HG03135 (cell line): Measurements from ENCODE around the gene INKA2.

Experiments
- ATAC-seq: cut with Tn5 transposase; IDR thresholded peaks from one replicate; pipeline ENCODE4 v1.9.1; 2021; ENCODE audit warnings: mild to moderate bottlenecking, moderate library complexity; ENCODE audit not compliant: unreplicated experiment

Gene INKA2

DNA sequence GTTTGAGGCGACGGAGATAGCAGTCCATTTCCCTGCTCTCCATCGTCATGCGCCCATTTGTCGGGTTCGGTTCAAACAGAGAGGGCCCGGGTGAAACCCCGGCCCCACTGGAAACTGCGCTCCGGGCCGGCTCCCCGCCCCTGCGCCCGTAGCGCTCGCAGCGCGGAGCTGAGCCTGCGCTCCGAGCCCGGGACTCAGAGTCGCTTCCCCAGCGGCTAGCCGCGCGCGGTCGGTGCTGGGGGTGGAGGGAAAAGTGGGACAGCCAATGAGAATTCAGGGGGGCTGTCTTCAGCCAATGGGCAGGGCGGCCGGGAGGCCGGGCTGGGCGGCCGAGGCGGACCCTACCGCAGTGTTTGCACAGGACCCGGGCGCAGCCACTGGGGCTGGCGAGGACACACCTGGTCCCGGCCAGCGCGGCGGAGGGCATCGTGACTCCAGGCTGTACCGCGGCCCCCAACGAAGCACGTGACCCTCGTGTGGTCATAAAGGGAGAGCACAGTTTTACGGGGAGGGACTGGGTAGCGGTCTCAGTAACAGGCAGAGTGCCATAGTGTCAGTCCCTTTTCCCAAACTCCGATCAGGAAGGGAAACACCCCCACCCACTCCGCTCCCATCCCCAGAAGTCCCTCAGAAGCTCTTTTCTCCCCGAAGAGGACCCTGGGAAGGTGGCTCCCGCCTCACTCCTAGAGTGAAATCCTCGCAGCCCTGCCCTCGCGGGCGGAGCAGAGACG lies at the start of gene INKA2:
Gene INKA2 (minus strand): TSS at position 202 of the 731 bp plus-strand sequence. CDS start 153 bp downstream, at position 49.
- ATAC-seq: peak; percentile 78

DNA sequence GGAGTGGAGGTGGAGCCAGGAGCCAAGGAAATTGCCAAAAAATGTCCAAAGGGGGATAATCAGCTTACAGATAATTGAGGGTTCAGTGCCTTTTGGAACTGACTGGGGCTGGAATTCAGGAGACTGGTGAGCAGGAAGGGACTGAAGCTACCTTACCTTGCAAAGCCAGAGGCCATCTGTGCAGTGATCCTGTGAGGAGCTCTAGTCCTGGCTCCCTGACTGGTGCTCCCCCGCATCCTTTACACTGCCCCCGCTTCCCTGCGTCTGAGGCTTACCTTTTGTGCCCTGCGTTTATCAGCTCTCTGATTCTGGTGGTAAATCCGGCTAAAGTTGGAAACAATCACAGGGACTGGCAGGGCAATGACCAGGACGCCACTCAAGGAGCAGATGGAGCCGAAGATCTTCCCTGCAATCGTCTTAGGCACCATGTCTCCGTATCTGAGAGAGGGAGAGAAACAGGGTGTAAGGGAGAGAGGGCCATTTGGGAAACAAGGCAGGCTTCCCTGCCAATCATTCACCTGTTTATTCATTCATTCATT lies 47.5 kb upstream of the INKA2 start:
- ATAC-seq: no peak

DNA sequence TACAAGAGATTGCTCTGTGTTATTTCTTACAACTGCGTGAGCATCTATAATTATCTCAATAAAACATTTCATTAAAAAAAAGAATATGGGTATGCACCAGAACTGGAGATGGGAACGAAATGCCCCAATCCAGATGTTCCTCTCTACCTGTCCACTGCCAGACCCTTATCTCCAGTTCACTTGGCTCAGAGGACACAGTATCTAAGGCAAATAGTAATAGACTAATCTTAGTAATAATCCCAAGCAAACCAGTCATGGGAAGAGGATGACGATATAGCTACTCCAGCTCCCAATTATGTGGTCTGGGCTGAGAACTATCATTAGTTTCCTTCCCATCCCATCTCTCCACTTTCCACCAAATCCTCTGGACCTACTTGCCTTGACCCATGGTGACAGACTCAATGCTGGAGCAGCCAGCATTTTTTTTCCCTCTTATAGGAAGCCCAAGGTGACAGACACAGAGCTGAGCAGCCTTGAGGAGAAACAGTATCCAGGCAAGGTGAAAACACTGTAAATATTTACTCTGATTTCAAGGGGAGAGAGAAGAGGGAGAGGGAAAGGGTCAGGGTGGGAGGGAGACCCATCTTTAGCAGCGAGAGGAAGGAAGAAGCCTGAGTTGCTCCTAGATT lies 45.2 kb upstream of the INKA2 start:
- ATAC-seq: no peak

DNA sequence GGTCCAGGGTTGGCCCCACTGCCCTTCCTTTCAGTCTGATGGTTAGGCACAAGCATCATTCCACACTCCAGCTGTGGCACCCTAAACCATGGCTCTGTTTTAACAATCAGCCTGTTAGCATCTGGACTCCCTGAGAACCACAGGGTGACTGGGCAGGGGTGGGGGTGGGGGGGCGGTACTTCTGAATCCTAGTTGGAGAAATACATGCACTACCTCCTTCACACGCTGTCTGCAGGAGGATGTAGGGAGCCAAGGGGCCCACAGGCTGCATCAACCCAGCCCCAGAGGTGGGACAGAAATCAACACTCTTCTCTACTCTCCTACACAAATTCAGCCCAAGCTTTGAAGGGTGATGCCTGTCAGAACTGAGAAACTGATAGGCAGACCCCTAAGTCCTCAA lies 40.4 kb upstream of the INKA2 start:
- ATAC-seq: no peak

DNA sequence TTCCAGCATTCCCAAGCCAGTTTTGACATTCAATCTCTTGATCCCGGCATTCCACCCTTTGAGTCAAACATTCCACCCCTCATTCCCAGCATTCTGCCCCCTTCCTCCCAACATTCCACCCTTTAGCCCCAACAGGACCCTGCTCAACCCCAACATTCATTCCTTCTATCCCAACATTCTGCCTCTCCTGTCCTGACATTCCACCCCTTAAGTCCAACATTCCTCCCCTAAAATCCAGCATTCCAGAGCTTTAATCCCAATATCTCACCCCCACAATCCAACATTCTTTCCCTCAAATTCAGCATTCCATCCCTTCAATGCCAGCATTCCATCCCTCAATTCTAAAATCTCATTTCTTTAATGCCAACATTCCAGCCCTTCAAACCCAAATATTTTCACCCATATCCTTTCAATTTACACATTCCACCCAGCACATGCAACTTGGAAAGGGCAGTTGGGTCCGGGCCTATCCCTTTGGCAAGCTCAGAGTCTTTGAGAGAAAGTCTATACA lies 39.4 kb upstream of the INKA2 start:
- ATAC-seq: no peak

DNA sequence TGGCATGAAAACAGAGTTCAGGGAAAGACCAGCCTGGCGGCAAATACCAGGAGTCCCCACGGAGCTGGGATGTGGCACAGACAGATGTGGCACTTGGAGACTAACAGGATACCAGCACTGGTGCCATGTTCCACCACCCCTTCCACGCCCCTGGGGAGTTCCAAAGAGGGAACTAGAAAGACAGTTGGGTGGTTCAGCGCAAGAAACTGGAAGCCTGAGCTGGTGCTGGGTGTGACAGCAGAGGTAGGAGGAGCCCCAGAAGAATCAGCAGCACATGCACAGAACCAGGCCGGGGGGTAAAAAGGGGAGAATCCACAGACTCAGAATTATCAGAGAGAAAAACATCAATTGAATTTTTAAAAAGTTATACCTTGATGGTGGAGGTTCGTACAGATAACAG lies 38.9 kb upstream of the INKA2 start:
- no peak for ATAC-seq

DNA sequence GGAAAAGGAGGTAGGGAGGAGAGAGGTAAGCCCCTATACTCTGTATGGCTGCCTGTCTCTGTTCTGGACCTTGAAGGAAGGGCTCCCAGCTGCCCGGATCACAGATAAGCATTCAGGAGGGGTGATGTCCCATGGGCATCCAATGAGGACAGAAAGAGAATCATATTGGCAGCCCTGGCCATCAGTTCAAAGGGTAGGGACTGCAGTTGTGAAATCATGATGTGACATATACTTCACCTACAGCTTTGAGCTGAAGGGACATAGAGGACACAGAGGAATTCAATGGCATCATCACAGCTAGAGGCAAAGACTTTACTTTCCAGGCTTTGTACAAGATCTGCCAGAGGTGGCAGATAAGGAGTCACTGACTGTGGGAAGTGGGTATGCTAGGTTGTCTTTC lies 38.1 kb upstream of the INKA2 start:
- no peak for ATAC-seq

DNA sequence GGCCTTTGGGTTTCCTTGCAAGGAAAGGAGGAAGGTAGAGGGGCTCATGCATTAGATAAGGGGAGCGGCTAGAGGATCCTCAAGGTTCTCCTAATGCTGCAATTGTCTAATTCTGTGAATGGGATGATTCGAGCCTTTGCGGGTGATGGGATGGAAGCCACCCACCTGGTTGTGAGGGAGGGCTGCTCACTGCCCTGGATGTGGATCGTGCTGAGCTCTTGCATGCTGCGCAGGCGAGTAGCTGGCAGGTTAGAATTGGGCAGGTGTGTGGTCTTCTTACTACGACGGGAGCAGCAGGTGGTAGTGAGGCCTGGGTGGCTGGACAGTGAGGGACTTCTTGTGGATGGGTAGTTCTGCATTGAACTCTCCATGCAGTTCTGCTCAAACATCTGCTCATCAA lies 37.7 kb upstream of the INKA2 start:
- ATAC-seq: no peak

DNA sequence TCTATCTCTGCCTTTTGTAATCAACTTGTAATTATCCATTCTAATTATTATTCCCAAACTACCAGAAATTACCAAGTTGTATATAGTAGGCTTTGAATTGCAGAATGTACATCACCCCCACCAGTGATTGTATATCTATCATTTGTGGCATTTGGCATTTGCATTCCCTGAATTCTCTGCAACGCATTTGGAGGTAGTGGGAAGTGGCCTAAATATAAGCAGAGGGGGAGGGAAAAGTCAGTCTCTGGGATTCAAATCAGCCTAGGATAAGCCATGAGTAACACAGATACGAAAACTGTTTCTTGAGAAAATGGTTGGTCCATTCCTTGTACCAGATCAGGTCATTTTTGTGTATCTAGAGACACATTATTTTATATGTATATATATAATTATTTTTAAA lies 37.2 kb upstream of the INKA2 start:
- ATAC-seq: no peak

DNA sequence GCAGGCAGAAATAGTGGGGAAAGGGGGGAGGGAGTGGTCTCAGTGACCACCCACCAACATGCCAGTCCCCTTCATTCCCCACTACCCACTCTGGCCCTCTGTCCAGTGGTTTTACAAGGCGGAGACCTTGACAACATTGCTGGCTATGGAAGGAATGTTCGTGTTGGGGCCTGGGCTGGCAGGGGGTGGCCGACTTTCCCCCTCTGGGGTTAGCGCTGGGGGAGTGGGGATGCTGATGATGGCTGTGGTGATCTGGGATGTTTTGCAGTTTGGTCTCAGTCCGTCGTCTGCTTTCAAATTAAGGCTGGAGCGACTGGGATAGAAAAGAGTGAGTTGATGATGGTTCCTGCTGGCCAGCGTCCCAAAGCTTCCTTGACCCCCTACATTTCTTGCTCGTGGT lies 36.8 kb upstream of the INKA2 start:
- ATAC-seq: no peak

DNA sequence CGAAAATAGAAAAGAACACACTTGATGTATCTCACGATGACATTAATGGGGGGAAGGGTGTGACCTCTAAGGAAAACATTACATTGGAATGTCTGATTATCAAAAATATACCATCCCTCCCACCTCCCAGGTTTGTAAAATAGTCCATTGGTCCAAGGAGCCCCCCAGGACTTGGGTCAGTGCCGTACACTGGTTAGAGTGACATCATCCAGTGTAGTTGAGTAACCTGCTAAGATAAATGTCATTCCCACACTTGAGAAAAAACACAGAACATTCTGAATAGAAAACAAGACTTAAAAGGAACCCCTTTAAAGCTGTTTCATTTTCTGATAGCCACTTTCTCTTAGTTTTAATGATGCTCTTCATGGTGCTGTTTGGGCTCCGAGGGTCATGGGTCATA lies 31.7 kb upstream of the INKA2 start:
- ATAC-seq: no peak

DNA sequence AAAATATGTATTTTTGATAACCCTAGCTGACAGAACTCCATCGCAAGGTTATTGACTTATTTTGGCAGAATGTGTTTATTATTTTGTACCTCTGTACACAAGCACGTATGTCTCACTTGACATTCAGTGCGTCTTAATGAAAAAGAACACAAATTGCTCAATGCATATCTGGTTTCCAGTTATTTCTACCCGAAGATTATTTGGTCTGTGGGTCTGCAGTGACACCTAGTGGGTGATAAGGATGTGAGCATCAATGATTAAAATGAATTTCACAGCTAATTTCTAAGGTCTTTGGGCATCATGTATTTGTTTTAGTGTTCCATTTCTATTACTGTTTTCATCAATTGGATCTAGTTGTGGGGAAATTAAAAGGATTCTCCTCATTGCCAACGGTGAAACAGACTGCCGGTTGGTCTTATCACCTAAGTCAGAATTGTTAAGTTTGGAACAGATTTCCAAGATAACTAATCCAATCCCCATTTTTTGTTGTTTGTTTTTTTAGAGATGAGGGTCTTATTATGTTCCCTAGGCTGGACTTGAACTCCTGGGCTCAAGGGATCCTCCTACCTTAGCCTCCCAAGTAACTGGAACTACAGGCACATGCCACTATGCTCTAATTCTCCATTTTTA lies 30.4 kb upstream of the INKA2 start:
- no peak for ATAC-seq

DNA sequence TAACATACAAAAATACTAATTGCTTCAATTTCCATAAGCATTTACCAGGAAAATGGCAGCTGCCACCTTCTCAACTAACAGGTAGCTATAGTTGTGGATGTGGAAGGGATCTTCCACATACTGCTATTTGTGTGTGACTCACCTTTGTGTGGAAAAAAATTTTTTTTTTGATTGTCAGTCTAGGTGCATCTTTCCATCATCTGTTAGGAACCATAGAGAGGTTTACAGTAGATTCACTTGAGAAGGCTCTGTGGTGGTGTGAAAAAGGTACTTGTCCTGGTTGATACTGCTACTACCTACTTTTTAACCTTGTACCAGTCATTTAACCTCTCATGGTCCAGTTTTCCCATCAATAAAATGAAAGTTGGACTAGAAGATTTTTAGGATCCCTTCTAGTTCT lies 29.4 kb upstream of the INKA2 start:
- no peak for ATAC-seq

DNA sequence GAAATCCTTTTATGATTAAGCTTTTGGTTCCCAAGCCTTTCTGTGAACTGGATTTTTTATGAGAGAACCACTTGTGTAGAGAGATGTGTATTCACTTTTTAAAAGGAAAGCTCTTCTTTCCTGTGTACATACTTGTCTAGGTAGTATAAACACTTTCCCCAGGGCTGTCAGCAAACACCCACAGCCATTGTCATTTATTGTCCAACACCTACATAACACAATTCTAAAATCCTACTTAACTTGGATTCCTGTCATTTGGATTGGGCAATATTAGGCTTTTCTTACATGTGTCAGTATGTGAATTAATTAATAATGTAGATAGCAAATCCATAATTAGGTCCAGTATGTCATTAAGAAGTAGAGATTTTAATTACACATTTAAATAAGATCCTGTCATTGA lies 28.8 kb upstream of the INKA2 start:
- no peak for ATAC-seq

DNA sequence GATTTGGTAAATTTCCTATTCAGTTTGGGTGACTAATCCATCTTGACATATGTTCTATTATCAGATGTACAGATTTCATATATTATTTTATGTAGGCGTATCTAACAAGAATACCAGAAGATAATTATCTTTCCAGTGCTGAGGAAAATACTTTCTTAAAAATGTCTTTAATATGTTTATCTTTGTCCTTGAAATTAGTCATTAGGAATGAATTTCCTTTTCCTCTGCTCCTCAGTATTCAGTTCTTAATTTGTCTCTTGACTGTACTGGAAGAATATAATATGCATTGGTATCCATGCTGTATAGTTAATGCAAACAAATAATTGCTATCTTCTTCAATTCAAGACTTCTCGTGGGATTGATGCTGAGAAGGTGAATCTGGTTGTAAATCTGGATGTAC lies 23.1 kb upstream of the INKA2 start:
- no peak for ATAC-seq

DNA sequence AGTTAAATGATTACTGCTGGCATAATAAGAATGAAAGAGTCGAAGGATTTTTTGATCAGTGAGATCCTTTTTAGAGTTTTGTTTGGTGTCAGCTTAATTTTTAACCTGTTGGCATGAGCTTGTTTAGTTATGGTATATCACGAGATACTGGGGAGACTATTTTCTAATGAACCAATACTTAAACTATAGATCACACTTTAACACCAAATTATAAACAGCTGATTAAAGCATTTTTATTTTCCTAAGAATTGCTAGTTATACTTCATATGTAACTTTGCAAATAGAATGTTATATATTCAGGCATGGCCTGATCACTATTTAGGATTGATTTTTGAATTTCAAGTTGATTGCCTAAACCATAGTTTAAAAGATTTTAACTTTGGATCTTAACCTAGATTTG lies 22.5 kb upstream of the INKA2 start:
- no peak for ATAC-seq

DNA sequence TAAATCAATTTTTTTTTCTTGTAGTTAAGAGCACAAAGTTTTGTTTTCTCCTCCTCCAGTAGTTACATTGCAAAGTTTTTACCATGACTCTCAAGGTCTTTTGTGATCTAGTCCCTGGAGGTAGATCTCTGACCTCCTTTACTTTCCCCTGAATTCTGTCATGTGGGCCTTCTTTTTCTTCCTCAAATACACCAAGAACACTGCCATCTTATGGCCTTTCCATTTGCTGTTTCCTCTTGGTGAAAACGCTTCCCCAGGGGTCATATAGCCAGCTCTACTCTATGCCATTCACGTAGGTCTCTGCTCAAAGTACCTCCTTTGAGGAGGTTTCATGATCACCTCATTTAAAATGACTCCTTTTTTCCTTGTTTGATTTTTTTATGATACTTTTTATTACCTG lies 19.2 kb upstream of the INKA2 start:
- ATAC-seq: no peak

DNA sequence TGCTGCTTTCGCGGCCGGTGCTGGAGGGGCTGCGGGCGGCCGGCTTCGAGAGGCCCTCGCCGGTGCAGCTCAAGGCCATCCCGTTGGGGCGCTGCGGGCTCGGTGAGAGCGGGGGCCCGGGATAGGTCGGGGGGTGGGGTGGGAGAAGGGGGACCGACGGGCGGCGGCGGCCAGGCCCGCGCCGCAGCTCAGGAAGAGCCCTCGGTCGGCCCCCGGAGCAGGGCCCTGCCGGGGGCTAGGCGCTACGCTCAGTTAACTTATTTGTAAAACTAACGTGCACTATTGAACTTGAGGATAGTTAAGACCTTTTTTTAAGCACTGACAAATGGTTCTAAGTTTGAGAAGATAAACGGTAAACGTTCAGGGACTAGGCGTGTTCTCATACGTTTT lies 16.9 kb upstream of the INKA2 start:
- ATAC-seq: peak; percentile 13

DNA sequence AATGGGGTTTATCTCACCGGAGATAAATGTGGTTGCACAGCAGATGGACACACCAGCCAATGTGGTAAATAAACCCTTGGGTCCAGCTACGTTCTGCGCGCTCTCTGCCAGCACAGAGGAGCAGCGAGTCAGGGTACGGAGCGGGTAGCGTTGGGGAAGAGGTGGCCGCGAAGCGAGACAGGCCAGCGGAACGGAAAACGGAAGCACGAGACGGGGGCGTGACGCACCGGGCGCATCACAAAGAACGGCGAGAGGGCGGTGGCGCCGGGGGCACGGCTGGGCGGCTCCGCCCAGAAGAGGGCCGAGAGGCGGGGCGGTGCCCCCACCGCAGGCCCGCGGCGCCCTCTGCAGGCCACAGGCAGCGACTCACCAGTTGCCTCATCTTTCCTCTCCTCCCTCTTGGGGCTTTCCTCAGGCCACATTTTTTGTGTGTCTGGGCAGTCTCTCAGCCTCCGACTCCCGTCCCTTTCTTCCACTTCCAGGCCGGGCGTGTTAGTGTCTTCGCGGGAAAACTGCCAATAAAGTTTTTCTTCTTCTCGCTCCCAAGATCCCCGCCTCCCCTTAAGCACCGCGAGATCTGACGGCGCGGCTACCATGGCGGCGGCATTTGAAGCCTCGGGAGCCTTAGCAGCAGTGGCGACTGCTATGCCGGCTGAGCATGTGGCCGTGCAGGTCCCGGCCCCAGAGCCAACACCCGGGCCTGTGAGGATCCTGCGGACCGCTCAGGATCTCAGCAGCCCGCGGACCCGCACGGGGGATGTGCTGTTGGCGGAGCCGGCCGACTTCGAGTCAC lies 16.3 kb upstream of the INKA2 start, which contains the start of gene DDX20:
Gene DDX20 (plus strand): TSS at position 571 of the 793 bp plus-strand sequence. CDS start 24 bp downstream, at position 595.
- peak; percentile 84 for ATAC-seq

DNA sequence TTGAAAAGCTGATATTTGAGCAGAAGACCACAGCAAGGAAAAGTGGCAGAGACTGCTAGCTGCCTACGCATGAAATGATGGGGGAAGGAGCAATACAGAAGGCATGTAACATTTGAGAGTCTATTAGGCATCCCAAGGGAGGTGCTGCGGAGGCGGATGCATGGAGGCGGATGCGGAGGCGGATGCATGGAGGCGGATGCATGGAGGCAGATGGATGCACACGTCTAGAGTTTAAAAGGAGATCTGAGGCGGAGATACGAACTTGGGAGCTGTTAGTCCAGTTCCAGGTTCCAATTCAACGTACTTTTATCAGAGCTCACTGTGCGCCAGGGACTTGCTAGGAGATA lies 15.8 kb upstream of the INKA2 start:
- ATAC-seq: peak; percentile 7
